GM11168 (cell line): ENCODE results near the gene SHOC1.
"Not testable (repeated sequence)": the region's sequence is repeated elsewhere in the genome, so short reads cannot be mapped to it uniquely, and the experiment has no call there.

ENCODE experiments used
- in situ Hi-C: fragments of 300-500 bp; cut with MboI; formaldehyde crosslinking; loops from one replicate; pipeline ENCODE4 v1.12.0; 2022; ENCODE audit warnings: low sequenced_read_pairs; ENCODE audit not compliant: unreplicated experiment

SHOC1 gene

GRCh38 chr9:111806259-111806658, 11.5 kb upstream of the SHOC1 start:
- in situ Hi-C loops = no loop called here

- in situ Hi-C loops = no loop called here
Measured at GRCh38 chr9:111805830-111806241, 11.1 kb upstream of the SHOC1 start.

GRCh38 chr9:111805262-111805661, 10.5 kb upstream of the SHOC1 start:
- in situ Hi-C loops = no loop called here

GRCh38 chr9:111804636-111805035, 9.9 kb upstream of the SHOC1 start:
- in situ Hi-C loops = no loop called here

GRCh38 chr9:111803924-111804323, 9.2 kb upstream of the SHOC1 start:
- in situ Hi-C loops = no loop called here

GRCh38 chr9:111799915-111800526, 5.3 kb upstream of the SHOC1 start:
- in situ Hi-C loops = no loop called here

- in situ Hi-C loops = no loop called here
Measured at GRCh38 chr9:111799506-111799905, 4.8 kb upstream of the SHOC1 start.

- in situ Hi-C loops = no loop called here
Measured at GRCh38 chr9:111798786-111799185, 4.0 kb upstream of the SHOC1 start.

- in situ Hi-C loops = no loop called here
Measured at GRCh38 chr9:111795557-111795839, 761 bp upstream of the SHOC1 start.

- in situ Hi-C loops = not testable (repeated sequence)
Measured at GRCh38 chr9:111791821-111792220, 2.9 kb downstream of the SHOC1 start.

GRCh38 chr9:111789881-111790280, 4.9 kb downstream of the SHOC1 start:
- in situ Hi-C loops = no loop called here

- in situ Hi-C loops = no loop called here
Measured at GRCh38 chr9:111783857-111784256, 10.9 kb downstream of the SHOC1 start.

- in situ Hi-C loops = no loop called here
Measured at GRCh38 chr9:111783424-111783823, 11.3 kb downstream of the SHOC1 start.

- in situ Hi-C loops = no loop called here
Measured at GRCh38 chr9:111766066-111766465, 28.7 kb downstream of the SHOC1 start.

- in situ Hi-C loops = loop anchor here (5.0 kb wide), 1 partner anchor 320 kb away; no protein-coding TSS in a partner anchor
Measured at GRCh38 chr9:111762556-111762955, 32.2 kb downstream of the SHOC1 start.

GRCh38 chr9:111759762-111760639, 34.7 kb downstream of the SHOC1 start:
- in situ Hi-C loops = loop anchor here (5.0 to 10.0 kb wide), 2 partner anchors 322 to 595 kb away; no protein-coding TSS in a partner anchor

- in situ Hi-C loops = loop anchor here (10.0 kb wide), 1 partner anchor 600 kb away; no protein-coding TSS in a partner anchor
Measured at GRCh38 chr9:111754800-111755199, 39.9 kb downstream of the SHOC1 start.

GRCh38 chr9:111752455-111752854, 42.3 kb downstream of the SHOC1 start:
- in situ Hi-C loops = loop anchor here (10.0 kb wide), 1 partner anchor 602 kb away; no protein-coding TSS in a partner anchor
